ENCODE measurements around the gene SPINK6.

- no peak for TF ChIP-seq CTCF (conservative IDR thresholded peaks at IDR 0.05 in 1 of 2, IDR thresholded peaks at IDR 0.05 in 1 of 2; ENCODE audit: extremely low read depth in 1 of 2, insufficient read depth in 1 of 2, low read depth in 1 of 2, low read length in 2 of 2)
- no peak for TF ChIP-seq EZH2 (IDR thresholded peaks at IDR 0.05; ENCODE audit: borderline replicate concordance, low read length)
Observed at GRCh38 chr5:148177207-148177606, 25.6 kb upstream of the SPINK6 start.
